ENCODE measurements around the gene KRTAP12-1.

DNA sequence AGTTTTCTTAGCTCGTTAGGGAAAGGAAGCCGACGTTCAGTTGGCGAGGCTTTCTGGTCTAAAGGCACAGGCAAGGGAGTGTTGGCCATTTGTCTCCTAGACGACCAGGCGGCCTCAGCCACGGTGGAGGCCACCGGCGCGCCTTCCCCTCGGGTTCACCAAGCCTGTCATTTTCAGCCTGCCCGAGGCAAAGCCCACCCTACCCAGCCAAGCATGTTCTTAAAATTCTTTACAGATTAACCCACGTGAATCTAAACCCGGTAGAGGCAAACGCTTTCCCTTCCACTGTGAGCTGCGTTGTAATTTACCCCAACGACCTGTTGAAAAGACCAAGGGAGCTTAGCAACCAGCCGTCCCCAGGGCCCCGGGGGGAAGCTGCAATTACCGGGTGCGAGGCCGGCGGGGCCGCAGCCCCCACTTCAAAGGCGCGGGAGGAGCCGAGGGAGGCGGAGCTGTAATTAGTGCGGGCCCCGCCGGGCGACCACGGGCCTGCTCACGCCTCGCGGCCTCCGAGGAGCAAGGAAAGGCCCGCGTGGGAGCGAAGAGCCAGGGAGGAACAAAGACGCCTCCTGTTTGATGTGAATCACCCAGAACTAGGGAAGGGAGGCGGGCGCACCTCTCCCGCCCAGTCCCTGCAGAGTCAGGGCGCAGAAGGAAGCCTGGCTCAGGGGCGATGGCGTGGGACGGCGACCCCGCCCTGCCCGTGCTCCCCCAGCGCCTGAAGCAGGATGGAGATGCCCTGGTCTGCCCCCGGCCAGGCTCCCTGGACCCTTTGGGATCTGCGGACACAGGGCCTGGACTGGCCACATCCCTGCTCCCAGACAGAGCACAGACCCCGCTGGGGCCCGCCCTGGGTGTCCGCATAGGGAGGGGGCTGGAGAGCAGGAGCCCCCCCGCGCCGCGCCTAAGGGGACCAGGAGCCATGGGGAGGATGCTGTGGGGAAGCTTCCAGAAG, 41.5 kb upstream of the KRTAP12-1 start:
- TF ChIP-seq, protein P1, sequence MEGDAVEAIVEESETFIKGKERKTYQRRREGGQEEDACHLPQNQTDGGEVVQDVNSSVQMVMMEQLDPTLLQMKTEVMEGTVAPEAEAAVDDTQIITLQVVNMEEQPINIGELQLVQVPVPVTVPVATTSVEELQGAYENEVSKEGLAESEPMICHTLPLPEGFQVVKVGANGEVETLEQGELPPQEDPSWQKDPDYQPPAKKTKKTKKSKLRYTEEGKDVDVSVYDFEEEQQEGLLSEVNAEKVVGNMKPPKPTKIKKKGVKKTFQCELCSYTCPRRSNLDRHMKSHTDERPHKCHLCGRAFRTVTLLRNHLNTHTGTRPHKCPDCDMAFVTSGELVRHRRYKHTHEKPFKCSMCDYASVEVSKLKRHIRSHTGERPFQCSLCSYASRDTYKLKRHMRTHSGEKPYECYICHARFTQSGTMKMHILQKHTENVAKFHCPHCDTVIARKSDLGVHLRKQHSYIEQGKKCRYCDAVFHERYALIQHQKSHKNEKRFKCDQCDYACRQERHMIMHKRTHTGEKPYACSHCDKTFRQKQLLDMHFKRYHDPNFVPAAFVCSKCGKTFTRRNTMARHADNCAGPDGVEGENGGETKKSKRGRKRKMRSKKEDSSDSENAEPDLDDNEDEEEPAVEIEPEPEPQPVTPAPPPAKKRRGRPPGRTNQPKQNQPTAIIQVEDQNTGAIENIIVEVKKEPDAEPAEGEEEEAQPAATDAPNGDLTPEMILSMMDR (conservative IDR thresholded peaks at IDR 0.05 in 1 of 2, IDR thresholded peaks at IDR 0.05 in 1 of 2; ENCODE audit: extremely low read depth in 1 of 2, insufficient read depth in 1 of 2, low read depth in 1 of 2, low read length in 2 of 2), result no peak
- TF ChIP-seq EZH2 (IDR thresholded peaks at IDR 0.05; ENCODE audit: borderline replicate concordance, low read length), result peak; percentile 19
